Body of pancreas (tissue), 4 donors: ENCODE results near the gene ZMYM4. TPM values are rescaled to one million over a fixed set of nuclear protein-coding genes. Genes with fewer than 3 reads are reported as not detected.

Experiments
- ATAC-seq: fragments of 150-250 bp; one replicate; pipeline ENCODE4 v1.9.1; 2016
- DNase-seq, 4 donors: peaks; one replicate each; pipeline ENCODE4 v3.0.0-alpha.2; 2019
- H3K27ac ChIP-seq, 4 donors: fragments of 200-600 bp; sonication (generic); 1 replicate in 3 of 4; 2 replicates in 1 of 4; pipeline versions ENCODE4 v1.5.1 to v1.6.1; 2016 to 2019; ENCODE audit warnings: mild to moderate bottlenecking in 1 of 4, mixed read lengths in 1 of 4, moderate library complexity in 1 of 4
- H3K27me3 ChIP-seq, 2 donors: fragments of 200-600 bp; sonication (generic); one replicate each; pipeline ENCODE4 v1.6.0; 2016; ENCODE audit warnings: mild to moderate bottlenecking in 1 of 2
- H3K36me3 ChIP-seq, 2 donors: fragments of 200-600 bp; sonication (generic); replicated peaks in 1 of 2; 2 replicates each; pipeline ENCODE4 v1.5.1; 2016; ENCODE audit warnings: low read depth in 2 of 2; ENCODE audit not compliant: insufficient read depth in 1 of 2
- H3K4me1 ChIP-seq: fragments of 200-600 bp; sonication (generic); one replicate; pipeline ENCODE4 v1.6.0; 2016
- H3K4me3 ChIP-seq, 2 donors: fragments of 200-600 bp; sonication (generic); 1 replicate in 1 of 2; 2 replicates in 1 of 2; pipeline ENCODE4 v1.5.1; 2016 to 2019
- H3K9me3 ChIP-seq, 3 donors: fragments of 200-600 bp; sonication (generic); 1 replicate in 2 of 3; 2 replicates in 1 of 3; pipeline ENCODE4 v1.5.1; 2016
- POLR2A ChIP-seq, 3 donors: fragments of 450-650 bp; IDR thresholded peaks; one replicate each; pipeline ENCODE4 v1.6.1; 2016; ENCODE audit warnings: antibody characterized with exemption in 3 of 3, mild to moderate bottlenecking in 2 of 3
- WGBS, 2 donors: methylation state at CpG; one replicate each; pipeline ENCODE4 v1.1.5; 2017; 5-methylcytosine and 5-hydroxymethylcytosine counted together
- intact Hi-C: fragments of 100-400 bp; cut with DNase I; formaldehyde crosslinking; loops from one replicate; pipeline ENCODE4 v1.15.1; 2023
- total RNA-seq, 2 donors: library from RNA; depleted of rRNA; stranded (reverse); fragments of >200 nt; gene quantifications; one replicate each; pipeline ENCODE4 v1.1.0, GENCODE V29; 2016
- TF ChIP-seq, protein P1 (sequence below), 7 experiments: fragments of 450-650 bp in 4 of 7; fragments of 200-600 bp in 3 of 7; sonication (generic) in 3 of 7; IDR thresholded peaks; one replicate each; pipeline ENCODE4 v1.5.1; 2016 to 2019; ENCODE audit warnings: antibody characterized with exemption in 7 of 7

Gene ZMYM4
- total RNA-seq, 2 donors from 2014 or later: 15.2 to 33.2 TPM

DNA sequence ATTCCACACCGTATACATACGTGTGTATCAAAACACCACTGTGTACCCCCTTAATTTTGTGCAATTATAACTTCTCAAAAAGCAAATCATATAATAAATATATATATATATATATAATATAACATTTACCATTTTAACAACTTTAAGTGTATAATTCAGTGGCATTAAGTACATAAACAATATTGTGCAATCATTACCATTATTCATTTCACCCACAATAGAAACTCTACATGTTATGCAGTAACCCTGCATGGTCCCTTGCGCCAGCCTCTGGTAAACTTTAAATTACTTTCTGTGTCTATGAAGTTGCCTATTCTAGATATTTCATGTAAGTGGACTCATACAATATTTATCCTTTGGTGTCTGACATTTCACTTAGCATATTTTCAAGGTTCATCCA is 13.1 kb downstream of the ZMYM4 start:
- DNase-seq (no peak), ATAC-seq (no peak)
- intact Hi-C loops: no loop called here
- Histone ChIP-seq H3K4me3 (no peak overlapping the region), H3K27ac (no peak overlapping the region), H3K27me3 (no peaks in the 10 kb centered on the region), H3K9me3 (no peaks in the 10 kb centered on the region), H3K36me3 (no peaks in the 10 kb centered on the region), H3K4me1 (no peaks in the 10 kb centered on the region)
- TF ChIP-seq, protein P1, sequence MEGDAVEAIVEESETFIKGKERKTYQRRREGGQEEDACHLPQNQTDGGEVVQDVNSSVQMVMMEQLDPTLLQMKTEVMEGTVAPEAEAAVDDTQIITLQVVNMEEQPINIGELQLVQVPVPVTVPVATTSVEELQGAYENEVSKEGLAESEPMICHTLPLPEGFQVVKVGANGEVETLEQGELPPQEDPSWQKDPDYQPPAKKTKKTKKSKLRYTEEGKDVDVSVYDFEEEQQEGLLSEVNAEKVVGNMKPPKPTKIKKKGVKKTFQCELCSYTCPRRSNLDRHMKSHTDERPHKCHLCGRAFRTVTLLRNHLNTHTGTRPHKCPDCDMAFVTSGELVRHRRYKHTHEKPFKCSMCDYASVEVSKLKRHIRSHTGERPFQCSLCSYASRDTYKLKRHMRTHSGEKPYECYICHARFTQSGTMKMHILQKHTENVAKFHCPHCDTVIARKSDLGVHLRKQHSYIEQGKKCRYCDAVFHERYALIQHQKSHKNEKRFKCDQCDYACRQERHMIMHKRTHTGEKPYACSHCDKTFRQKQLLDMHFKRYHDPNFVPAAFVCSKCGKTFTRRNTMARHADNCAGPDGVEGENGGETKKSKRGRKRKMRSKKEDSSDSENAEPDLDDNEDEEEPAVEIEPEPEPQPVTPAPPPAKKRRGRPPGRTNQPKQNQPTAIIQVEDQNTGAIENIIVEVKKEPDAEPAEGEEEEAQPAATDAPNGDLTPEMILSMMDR (IDR thresholded peaks at IDR 0.05): no peak
- no peak for TF ChIP-seq POLR2A (IDR thresholded peaks at IDR 0.05)
- WGBS, 2 donors: 93 to 96% methylated on average over 3 of the region's 3 CpGs

GRCh38 chr1:35282172-35282571 is 13.7 kb downstream of the ZMYM4 start:
- TF ChIP-seq, protein P1 (IDR thresholded peaks at IDR 0.05): no peak
- TF ChIP-seq POLR2A (IDR thresholded peaks at IDR 0.05): no peak
- H3K36me3 ChIP-seq: no peaks in the 10 kb centered on the region
- no peak overlapping the region for H3K27ac ChIP-seq
- H3K4me1 ChIP-seq: no peaks in the 10 kb centered on the region
- H3K27me3 ChIP-seq: no peaks in the 10 kb centered on the region
- H3K4me3 ChIP-seq: no peak overlapping the region
- H3K9me3 ChIP-seq: no peaks in the 10 kb centered on the region
- intact Hi-C loops: no loop called here
- ATAC-seq (no peak), DNase-seq (no peak)

DNA sequence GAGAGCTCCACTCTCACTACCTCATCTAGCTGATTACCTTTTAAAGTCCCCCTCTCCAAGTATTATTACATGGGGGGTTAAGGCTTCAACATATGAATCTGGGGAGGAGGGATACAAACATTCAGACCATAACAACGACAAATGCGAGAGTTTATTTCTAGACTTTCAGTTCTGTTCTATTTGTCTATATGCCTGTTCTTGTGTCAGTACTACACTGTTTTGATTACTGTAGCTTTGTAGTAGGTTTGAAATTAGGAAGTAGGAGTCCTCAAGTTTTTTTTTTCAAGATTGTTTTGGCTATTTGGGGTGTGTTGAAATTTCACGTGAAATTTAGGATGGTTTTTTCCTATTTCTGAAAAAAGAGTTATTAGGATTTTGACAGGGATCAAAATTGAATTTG is 16.3 kb downstream of the ZMYM4 start:
- ATAC-seq (no peak), DNase-seq (no peak)
- intact Hi-C loops: no loop called here
- no peak for TF ChIP-seq POLR2A (IDR thresholded peaks at IDR 0.05)
- TF ChIP-seq, protein P1 (IDR thresholded peaks at IDR 0.05): no peak
- 88 to 97% methylated on average over 3 of the region's 3 CpGs for WGBS, 2 donors
- H3K4me3 ChIP-seq: no peak overlapping the region
- no peaks in the 10 kb centered on the region for H3K36me3 ChIP-seq
- no peak overlapping the region for H3K27ac ChIP-seq
- no peaks in the 10 kb centered on the region for H3K27me3 ChIP-seq
- peaks cover 7% of the 10 kb centered on the region for H3K4me1 ChIP-seq
- no peaks in the 10 kb centered on the region for H3K9me3 ChIP-seq

DNA sequence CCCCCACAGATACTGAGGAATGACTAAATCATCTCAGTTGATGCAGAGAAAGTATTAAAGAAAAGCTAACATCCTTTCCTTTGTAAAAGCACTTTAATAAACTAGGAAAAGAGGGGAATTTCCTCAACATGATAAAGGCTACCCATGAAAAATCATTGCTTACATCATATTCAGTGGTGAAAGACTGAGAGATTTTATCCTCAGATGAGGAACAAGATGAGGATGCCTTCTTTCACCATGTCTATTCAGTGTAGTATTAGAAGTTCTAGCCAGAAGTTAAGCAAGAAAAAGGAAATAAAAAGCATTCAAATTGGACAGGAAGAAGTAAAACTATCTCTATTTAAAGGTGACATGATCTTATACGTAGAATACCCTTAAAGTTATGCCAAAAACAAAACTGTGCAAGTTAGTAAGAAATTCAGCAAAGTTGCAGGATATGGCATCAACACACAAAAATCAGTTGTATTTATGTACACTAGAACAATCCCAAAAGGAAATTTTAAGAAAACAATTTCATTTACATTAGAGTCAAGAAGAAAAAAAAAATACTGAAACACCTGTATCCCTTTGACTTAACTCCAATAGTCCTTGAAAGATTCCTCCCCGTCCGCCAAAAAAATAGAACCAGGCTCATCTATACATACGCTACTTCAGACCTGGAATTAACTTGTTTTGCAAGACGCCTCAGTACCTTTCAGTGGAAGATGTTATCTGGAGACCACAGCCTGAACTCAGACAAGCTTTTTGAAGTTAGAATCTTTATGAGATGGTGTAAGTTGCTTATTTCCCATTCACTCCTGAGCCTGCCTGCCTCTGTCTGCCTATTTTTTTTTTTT is 17.5 kb downstream of the ZMYM4 start:
- WGBS, 2 donors: 84 to 92% methylated on average over 5 of the region's 5 CpGs
- TF ChIP-seq POLR2A (IDR thresholded peaks at IDR 0.05): no peak
- TF ChIP-seq, protein P1 (IDR thresholded peaks at IDR 0.05): no peak
- Histone ChIP-seq H3K4me3 (no peak overlapping the region), H3K27ac (no peak overlapping the region), H3K9me3 (no peaks in the 10 kb centered on the region), H3K4me1 (peaks cover 7% of the 10 kb centered on the region), H3K27me3 (no peaks in the 10 kb centered on the region), H3K36me3 (no peaks in the 10 kb centered on the region)
- ATAC-seq (no peak), DNase-seq (no peak)
- intact Hi-C loops: no loop called here
